Measurements from ENCODE around the gene AOC1.
"Not testable (repeated sequence)": the region's sequence is repeated elsewhere in the genome, so short reads cannot be mapped to it uniquely, and the experiment has no call there.

The AOC1 gene

GRCh38 chr7:150898475-150899011 lies 46.2 kb downstream of the AOC1 start:
- DNase-seq, result no peak

- DNase-seq, result no peak
Measured at GRCh38 chr7:150900675-150901074, 48.4 kb downstream of the AOC1 start.

- DNase-seq, result no peak
Measured at GRCh38 chr7:150901160-150902035, 49.1 kb downstream of the AOC1 start.

- no peak for DNase-seq
Measured at GRCh38 chr7:150902078-150903033, 50.0 kb downstream of the AOC1 start.

GRCh38 chr7:150903606-150904005 lies 51.3 kb downstream of the AOC1 start:
- DNase-seq, result no peak

- DNase-seq, result no peak
Measured at GRCh38 chr7:150904011-150904909, 51.9 kb downstream of the AOC1 start.

- no peak for DNase-seq
Measured at GRCh38 chr7:150908173-150908572, 55.9 kb downstream of the AOC1 start.

GRCh38 chr7:150909200-150909995 lies 57.1 kb downstream of the AOC1 start:
- DNase-seq, result no peak

- DNase-seq, result not testable (repeated sequence)
Measured at GRCh38 chr7:150910305-150910995, 58.1 kb downstream of the AOC1 start.

- no peak for DNase-seq
Measured at GRCh38 chr7:150910996-150911422, 58.7 kb downstream of the AOC1 start.
